Activated CD4-positive, alpha-beta T cell treated with anti-CD3 and anti-CD28 coated beads, Interleukin-2, amount 50 U/mL, for 24 hours (primary cell): ENCODE results near the gene MYRIP.
"Not testable (repeated sequence)": the region's sequence is repeated elsewhere in the genome, so short reads cannot be mapped to it uniquely, and the experiment has no call there.

Experiments
- DNase-seq, 2 donors: peaks; one replicate each; pipeline ENCODE4 v3.0.0-alpha.2; 2020; ENCODE audit warnings: low read depth in 1 of 2, low spot score in 1 of 2

The MYRIP gene

GRCh38 chr3:40024526-40024925, 215.1 kb downstream of the MYRIP start:
- no peak for DNase-seq

DNA sequence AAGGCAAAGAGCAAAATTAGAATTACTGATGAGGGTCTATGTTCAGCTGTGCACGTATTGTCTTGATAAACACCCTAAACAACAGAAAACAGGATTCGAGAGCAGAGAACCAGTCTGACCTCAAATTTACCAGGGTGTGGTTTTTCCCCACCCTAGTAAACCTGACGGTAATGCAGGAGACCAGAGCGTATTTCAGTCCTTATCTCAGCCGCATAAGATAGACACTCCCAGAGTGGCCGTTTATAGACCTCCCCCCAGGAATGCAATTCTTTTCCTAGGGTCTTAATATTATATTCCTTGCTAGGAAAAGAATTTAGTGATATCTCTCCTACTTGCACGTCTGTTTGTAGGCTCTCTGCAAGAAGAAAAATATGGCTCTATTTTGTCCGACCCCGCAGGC, 216.5 kb downstream of the MYRIP start:
- not testable (repeated sequence) for DNase-seq

- no peak for DNase-seq
Measured at GRCh38 chr3:40035177-40035576, 225.8 kb downstream of the MYRIP start.

GRCh38 chr3:40037582-40037981, 228.2 kb downstream of the MYRIP start:
- DNase-seq, result no peak

DNA sequence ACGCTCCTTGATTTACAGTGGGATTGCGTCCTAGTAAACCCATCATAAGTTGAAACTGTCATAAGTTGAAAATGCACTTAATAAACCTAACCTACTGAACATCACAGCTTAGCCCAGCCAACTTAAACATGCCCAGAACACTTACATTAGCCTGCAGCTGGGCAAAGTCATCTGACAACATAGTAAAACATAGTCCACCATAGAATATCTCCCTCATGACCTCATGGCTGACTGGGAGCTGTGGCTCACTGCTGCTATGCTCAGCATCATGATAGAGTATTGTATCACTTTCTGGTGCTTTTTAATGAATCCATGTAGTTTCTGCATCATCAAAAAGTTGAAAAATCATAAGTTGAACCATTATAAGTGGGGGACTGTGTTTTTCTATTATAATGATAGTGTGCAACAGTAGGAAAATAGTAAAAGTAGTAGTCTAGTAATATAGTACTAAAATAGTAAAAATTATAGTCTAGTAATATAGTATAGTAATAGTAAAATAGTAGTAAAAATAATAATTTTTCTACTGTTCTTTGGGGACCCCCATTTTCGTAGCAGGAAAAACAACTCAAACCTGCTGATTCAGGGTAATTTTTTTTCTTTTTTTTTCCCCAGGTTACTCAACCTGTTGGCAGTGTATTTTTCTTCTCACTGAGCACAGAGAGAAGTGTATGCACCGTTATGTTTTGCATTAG, 233.5 kb downstream of the MYRIP start:
- DNase-seq, result no peak

DNA sequence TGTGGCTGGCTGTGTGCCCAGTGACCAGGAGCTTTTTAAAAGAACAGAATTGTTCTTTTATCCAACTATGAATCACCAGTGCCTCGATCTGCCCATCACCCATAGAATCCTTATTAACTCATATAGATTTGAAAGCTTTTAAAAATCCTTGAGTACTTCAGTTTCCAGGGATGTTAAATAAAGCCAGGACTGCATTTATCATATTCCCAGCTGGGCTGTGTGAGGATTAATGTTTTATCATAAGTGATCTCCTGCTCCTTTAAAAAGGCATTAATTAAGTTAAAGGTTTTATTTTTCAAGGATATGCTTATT, 234.0 kb downstream of the MYRIP start:
- DNase-seq, result no peak

DNA sequence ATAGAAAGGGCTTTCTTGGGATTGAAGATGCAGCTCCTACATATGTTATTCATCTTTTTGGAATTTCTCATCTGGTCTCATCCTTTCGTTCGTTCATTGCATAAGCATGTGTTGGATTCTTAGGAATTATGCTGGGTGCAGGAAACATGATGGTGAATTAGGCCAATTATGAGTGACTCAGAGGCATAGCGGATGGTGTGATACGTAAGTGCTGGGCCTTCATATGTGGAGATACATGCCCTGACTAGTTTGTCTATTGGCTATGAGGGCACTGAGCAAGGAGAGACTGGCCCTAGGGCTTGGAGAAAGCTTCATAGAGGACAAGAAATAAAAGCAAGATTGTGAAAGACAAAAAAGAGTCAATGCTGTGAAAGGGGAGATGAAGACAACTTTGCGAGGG, 235.1 kb downstream of the MYRIP start:
- DNase-seq, result no peak

DNA sequence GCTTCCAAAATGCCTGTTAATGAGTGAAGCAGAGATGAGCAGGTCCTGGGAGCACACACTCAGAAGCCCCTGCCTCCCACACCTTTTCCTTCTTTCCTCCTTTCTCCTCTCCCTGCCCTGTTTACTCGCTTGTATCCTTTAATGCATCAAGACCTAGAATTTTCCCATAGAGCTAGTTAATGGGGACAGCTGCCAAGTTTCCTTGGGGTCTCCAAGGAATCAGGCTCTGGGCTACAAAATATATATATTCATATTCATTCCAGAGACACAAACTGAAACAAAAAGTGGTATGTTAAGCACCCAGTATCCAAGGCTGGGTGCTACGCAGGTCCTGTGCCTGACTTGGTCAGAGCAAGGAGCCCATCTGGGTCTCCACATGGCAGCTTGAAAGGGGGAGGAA, 235.6 kb downstream of the MYRIP start:
- DNase-seq, result no peak

- no peak for DNase-seq
Measured at GRCh38 chr3:40046149-40046548, 236.7 kb downstream of the MYRIP start.

DNA sequence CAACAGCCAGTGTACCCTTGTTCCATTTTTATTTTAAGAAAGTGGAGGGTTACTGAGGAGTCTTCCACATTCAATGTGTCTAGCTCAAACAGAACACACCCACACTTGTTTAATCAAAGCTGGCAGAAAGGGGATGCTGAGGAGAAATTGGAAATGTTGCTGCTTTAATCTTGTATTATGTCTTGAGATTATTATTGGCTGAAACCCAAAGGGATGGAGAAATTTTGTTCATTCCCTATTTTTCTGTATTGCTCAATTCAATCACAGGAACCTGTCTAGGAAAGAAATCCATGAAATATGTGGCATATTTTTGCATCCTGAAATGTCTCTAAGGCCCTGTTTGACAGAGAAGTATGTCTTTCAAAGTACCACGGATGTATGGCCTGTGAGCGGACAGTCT, 238.0 kb downstream of the MYRIP start:
- DNase-seq, result no peak

- no peak for DNase-seq
Measured at GRCh38 chr3:40053663-40054062, 244.3 kb downstream of the MYRIP start.

GRCh38 chr3:40054568-40055222, 245.3 kb downstream of the MYRIP start:
- no peak for DNase-seq

GRCh38 chr3:40055361-40055760, 246.0 kb downstream of the MYRIP start:
- no peak for DNase-seq

- no peak for DNase-seq
Measured at GRCh38 chr3:40055956-40056355, 246.5 kb downstream of the MYRIP start.

GRCh38 chr3:40057077-40057476, 247.7 kb downstream of the MYRIP start:
- DNase-seq, result no peak

GRCh38 chr3:40057786-40058185, 248.4 kb downstream of the MYRIP start:
- DNase-seq, result no peak

DNA sequence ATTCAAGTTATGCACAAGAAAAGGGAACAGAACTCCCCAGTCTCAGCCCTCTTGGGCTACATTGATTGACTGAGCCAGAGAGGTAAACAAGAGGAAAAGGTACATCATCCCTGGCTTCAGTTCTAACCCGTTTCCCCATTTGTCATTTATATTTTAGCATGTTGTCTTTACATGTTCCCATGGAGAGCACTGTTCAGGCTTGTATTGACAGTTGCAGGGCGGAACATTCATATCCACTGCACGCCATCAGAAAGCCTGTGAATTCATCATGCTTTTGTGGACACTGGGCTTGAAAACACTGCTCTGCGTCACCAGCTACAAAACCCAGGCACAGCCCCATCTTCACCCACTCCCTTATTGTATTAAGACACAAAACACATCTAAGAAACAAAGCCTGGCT, 259.2 kb downstream of the MYRIP start:
- no peak for DNase-seq

- no peak for DNase-seq
Measured at GRCh38 chr3:40070816-40071215, 261.4 kb downstream of the MYRIP start.

DNA sequence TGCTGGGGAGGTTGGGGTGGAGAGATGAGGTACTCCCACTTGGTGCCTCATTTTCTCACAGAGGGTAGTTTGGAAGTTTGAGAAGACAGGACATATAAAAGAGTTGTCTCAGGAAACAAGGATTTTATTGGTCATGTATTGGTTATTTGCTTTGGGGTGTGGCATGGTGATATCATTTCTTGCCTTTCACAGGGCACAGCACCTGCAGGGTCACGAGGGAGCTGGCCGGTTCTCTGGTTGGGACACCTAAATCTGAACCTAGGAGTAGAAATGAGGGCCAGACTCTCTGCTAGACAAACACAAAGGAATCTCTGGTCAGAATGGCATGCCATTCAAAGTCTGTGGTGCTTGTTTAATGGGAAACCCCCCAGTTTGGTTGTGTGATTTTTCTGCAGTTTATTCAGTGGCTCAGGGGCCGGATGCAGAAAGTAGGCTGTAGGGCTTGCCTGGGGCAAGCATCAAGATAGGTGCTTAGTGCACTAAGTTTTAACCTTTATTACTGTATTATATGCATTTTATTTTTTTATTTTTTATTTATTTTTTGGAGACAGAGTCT, 262.4 kb downstream of the MYRIP start:
- DNase-seq, result no peak

- DNase-seq, result no peak
Measured at GRCh38 chr3:40073310-40074007, 264.1 kb downstream of the MYRIP start.

- not testable (repeated sequence) for DNase-seq
Measured at GRCh38 chr3:40077139-40077538, 267.7 kb downstream of the MYRIP start.

- DNase-seq, result not testable (repeated sequence)
Measured at GRCh38 chr3:40077828-40078492, 268.6 kb downstream of the MYRIP start.
